ENCODE data around the gene GJD3.

Gene GJD3

GRCh38 chr17:40340880-40341807, 23.4 kb downstream of the GJD3 start:
- TF ChIP-seq GATA3 (IDR thresholded peaks at IDR 0.05; ENCODE audit: low read depth, low read length): no peak
- TF ChIP-seq GATA2 (IDR thresholded peaks at IDR 0.05; ENCODE audit: low read depth, low read length): no peak

DNA sequence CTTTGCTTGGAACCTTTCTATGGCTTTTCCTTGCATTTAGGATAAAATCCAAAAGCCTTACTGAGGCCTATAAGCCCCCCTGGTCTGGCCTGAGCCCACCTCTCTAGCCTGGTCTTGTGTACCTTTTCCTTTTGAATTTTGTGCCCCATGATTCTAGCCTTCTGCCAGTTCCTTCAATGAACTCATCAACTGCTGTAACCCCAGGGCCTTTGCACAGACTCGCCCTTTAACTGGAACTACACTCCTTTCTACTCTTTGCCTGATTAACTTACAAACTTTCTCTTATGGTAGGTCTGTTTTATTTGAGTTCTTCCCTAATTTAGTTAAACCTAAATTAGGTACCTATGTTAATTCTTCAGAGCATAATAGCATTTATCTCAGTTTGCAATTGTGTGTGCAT, 24.2 kb downstream of the GJD3 start:
- TF ChIP-seq GATA2 (IDR thresholded peaks at IDR 0.05; ENCODE audit: low read depth, low read length) (no peak), GATA3 (IDR thresholded peaks at IDR 0.05; ENCODE audit: low read depth, low read length) (no peak)

GRCh38 chr17:40338941-40339649, 25.4 kb downstream of the GJD3 start:
- TF ChIP-seq GATA3 (IDR thresholded peaks at IDR 0.05; ENCODE audit: low read depth, low read length) (no peak), GATA2 (IDR thresholded peaks at IDR 0.05; ENCODE audit: low read depth, low read length) (no peak)

DNA sequence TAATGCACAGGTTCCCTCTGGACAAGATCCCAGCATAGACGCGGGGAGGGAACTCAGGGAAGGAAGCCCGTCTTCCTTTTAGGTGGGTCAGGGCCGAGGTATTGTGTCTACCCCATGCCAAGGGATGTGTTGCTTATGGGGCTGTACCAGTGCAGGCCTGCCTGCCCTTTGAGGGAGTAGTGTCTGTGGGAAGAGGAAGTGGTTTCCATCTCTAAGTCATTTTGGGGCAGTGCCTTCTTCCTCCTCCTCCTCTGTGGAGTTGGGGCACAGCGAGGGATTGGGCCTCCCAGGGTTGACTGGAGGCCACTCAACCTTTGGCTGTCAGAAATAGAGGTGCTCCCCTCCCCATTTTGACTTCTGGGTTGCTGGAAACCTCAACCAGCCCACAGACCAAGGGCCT, 26.5 kb downstream of the GJD3 start:
- no peak for TF ChIP-seq GATA2 (IDR thresholded peaks at IDR 0.05; ENCODE audit: low read depth, low read length)
- no peak for TF ChIP-seq GATA3 (IDR thresholded peaks at IDR 0.05; ENCODE audit: low read depth, low read length)

DNA sequence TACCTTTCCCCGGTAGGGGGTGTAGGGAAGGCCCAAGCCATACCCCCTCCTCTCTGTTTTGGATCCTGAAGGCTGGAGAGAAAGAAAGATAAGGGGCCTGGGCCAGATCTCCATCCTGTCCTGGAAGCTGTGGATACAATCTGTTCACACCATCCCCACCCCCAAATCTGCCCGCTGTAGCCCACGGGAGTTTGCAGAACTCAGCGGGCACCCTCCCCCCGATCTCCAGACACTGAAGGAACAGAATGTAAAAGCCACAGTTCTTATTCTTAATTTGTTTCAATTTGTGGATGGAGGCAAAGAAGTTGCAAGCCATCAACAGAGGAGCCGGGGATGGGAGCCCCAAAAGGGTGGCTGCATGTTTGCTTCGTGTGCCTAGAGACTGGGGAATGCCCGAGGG, 27.2 kb downstream of the GJD3 start:
- 0 out of 2 replicates have a peak, but pooled peaks have one; percentile 32 for TF ChIP-seq GATA2 (IDR thresholded peaks at IDR 0.05; ENCODE audit: low read depth, low read length)
- TF ChIP-seq GATA3 (IDR thresholded peaks at IDR 0.05; ENCODE audit: low read depth, low read length): no peak

GRCh38 chr17:40335620-40336019, 28.9 kb downstream of the GJD3 start:
- TF ChIP-seq GATA2 (IDR thresholded peaks at IDR 0.05; ENCODE audit: low read depth, low read length) (no peak), GATA3 (IDR thresholded peaks at IDR 0.05; ENCODE audit: low read depth, low read length) (no peak)

DNA sequence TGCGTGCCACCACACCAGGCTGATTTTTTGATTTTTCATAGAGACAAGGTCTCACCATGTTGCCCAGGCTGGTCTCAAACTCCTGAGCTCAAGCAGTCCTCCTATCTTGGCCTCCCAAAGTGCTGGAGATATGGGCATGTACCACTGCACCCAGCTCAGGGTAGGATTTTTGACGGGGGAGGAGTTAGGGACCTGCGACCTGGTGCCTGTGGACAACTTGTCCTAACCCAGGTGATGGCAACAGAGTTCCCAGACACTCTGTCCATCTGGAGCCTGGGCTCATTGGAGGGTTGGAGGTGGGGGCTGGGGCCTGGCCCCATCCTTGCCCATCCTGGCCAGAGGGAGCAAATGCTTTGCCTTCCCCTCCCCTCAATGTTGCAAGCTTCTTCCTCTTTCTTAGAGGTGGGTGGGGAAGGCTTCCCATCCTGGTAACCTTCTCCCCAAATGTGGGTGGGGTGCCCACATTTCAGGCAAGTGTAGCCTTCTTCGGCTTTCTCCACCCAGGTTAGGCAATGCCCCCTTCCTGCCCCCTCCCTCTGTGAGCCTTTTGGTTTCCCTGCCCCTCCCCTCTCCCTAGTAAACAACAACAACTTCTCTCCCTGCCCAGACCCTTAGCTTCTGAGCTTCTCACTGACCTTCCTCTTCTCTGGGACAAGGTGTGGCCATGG, 30.6 kb downstream of the GJD3 start:
- TF ChIP-seq GATA2 (IDR thresholded peaks at IDR 0.05; ENCODE audit: low read depth, low read length) (no peak), GATA3 (IDR thresholded peaks at IDR 0.05; ENCODE audit: low read depth, low read length) (no peak)

DNA sequence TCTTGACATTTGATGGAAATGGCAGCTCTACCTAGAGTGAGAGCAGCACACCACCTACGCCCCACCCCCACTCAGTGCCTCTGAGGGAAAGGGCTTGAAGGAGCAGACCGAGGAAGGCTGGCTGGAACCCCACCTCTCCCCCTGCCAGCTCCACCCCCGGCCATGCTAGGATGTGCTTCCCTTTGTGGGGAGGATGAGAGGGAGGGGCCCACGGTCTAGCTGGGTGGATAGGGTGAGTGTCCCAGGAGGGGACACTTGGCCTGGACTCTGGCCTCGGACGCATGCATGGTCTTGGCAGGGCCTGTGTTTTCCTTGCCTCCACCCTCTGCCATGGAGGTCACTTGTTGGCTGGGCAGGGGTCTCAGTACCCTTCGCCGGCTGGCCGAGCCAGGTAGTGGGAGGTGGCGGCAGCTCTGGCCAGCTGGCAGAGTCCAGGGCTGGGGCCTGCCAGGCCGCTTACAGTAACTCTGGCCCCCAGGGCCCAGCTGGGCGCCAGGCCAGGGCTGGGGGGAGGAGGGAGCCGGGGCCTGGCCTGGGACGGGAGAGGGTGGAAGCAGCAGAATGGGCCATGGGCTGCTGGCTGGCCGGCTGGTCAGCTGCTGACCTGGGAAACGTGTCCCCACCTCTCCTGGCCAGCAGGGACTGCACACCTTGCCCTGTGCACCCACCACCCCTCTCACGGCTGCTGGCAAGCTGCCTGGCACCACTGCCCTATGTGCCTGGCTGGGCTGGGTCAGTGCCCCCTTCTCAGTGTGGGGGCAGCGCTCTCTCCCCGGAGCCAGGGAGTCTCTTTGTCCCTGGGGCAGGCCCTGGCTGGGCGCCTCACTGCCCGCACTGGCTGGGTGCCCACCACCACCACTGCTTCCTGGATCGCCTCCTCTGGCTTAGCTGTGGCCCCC, 32.5 kb downstream of the GJD3 start:
- TF ChIP-seq GATA3 (IDR thresholded peaks at IDR 0.05; ENCODE audit: low read depth, low read length): no peak
- no peak for TF ChIP-seq GATA2 (IDR thresholded peaks at IDR 0.05; ENCODE audit: low read depth, low read length)

DNA sequence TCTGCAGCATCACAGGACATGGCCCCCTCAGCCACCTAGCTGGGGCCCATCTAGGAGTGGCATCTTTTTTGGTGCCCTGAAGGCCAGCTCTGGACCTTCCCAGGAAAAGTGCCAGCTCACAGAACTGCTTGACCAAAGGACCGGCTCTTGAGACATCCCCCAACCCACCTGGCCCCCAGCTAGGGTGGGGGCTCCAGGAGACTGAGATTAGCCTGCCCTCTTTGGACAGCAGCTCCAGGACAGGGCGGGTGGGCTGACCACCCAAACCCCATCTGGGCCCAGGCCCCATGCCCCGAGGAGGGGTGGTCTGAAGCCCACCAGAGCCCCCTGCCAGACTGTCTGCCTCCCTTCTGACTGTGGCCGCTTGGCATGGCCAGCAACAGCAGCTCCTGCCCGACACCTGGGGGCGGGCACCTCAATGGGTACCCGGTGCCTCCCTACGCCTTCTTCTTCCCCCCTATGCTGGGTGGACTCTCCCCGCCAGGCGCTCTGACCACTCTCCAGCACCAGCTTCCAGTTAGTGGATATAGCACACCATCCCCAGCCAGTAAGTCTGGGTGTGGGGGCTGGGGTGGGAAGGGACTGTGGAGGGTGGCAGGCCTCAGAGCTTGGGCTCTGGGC, 33.6 kb downstream of the GJD3 start:
- TF ChIP-seq GATA3 (IDR thresholded peaks at IDR 0.05; ENCODE audit: low read depth, low read length) (no peak), GATA2 (IDR thresholded peaks at IDR 0.05; ENCODE audit: low read depth, low read length) (no peak)

DNA sequence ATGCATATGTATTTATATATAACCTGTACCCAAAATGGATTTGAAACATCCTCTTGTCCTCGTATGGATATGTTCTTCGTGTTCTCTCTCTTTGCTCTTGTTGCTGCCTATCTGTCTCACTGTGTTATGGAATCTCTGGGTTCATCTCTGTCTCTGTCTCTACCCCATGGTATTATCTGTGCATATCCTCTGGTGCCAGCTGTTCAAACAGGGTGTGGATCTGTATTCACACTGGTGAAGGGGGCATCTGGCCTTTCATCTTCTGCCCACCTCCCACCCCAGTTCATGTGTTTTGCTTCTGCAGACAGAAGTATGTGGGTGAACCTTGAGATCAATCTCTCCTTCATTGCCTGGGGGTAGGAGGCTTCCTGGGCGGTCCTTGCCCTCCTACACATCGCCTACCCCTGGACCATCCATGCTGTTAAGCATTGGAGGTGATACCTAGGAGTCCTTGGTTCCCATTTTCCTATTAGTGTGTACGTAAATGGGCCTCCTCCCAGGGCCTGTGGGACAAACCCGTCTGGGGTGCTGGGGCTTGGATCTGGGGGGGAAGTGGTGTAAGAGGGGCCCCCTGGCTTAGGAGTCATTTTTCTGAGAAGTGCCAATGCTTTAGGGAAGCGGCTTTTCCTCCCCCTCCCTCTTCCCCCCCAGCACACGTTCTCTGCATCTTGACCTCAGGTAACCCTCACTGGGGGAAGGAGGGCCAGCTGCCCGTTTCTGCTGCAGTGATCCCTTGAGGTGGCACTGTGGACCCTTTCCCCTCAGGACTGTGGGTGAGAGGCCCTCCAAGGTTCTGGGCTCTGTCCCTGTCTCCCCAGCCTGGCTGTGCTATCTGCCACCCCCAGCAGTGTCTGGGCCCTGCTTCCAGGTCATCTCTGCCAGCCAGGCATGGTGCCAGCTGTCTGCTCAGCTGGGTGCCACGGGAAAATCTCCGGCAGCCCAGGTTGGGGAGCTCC, 34.4 kb downstream of the GJD3 start:
- TF ChIP-seq GATA3 (IDR thresholded peaks at IDR 0.05; ENCODE audit: low read depth, low read length): no peak
- peak; percentile 50; the same call in 1 of the 2 replicates for TF ChIP-seq GATA2 (IDR thresholded peaks at IDR 0.05; ENCODE audit: low read depth, low read length)

- TF ChIP-seq GATA2 (IDR thresholded peaks at IDR 0.05; ENCODE audit: low read depth, low read length) (no peak), GATA3 (IDR thresholded peaks at IDR 0.05; ENCODE audit: low read depth, low read length) (no peak)
Observed at GRCh38 chr17:40328386-40328766, 36.2 kb downstream of the GJD3 start.
